Loucy (cell line): ENCODE results near the gene SNCA.

ENCODE experiments used
- H2AFZ ChIP-seq: fragments of 200-600 bp; sonication (generic); 2 replicates; pipeline ENCODE4 v1.6.0; 2016; ENCODE audit warnings: antibody characterized with exemption, mild to moderate bottlenecking, low read length, moderate library complexity
- H3F3A ChIP-seq: fragments of 200-600 bp; 2 replicates; pipeline ENCODE4 v1.6.0; 2016; ENCODE audit warnings: antibody characterized with exemption, low read depth, mild to moderate bottlenecking
- H3K27me3 ChIP-seq: fragments of 200-600 bp; sonication (generic); 2 replicates; pipeline ENCODE4 v1.6.1; 2014; ENCODE audit warnings: low read length, mild to moderate bottlenecking; ENCODE audit not compliant: insufficient read depth, poor library complexity, severe bottlenecking
- H3K36me3 ChIP-seq: fragments of 200-600 bp; sonication (generic); 2 replicates; pipeline ENCODE4 v1.6.1; 2016; ENCODE audit warnings: low read length; ENCODE audit not compliant: insufficient read depth
- H3K4me1 ChIP-seq: fragments of 200-600 bp; sonication (generic); 2 replicates; pipeline ENCODE4 v1.5.1; 2014; ENCODE audit warnings: low read length, mild to moderate bottlenecking; ENCODE audit not compliant: insufficient read depth, poor library complexity, severe bottlenecking
- H3K4me2 ChIP-seq: fragments of 200-600 bp; sonication (generic); 2 replicates; pipeline ENCODE4 v1.6.0; 2014; ENCODE audit warnings: antibody characterized with exemption, low read length, low read depth, mild to moderate bottlenecking; ENCODE audit not compliant: poor library complexity, severe bottlenecking
- H3K4me3 ChIP-seq: fragments of 200-600 bp; sonication (generic); 2 replicates; pipeline ENCODE4 v1.5.1; 2014; ENCODE audit warnings: low read length, mild to moderate bottlenecking, mixed read lengths; ENCODE audit not compliant: poor library complexity, severe bottlenecking
- H3K79me2 ChIP-seq: fragments of 200-600 bp; sonication (generic); 2 replicates; pipeline ENCODE4 v1.6.1; 2014; ENCODE audit warnings: low read length; ENCODE audit not compliant: insufficient read depth
- H3K9ac ChIP-seq: fragments of 200-600 bp; sonication (generic); 2 replicates; pipeline ENCODE4 v1.6.0; 2014; ENCODE audit warnings: mild to moderate bottlenecking, low read depth, low read length, moderate library complexity; ENCODE audit not compliant: poor library complexity, severe bottlenecking
- H3K9me2 ChIP-seq: fragments of 200-600 bp; sonication (generic); replicated peaks from 2 replicates; pipeline ENCODE4 v1.6.1; 2016; ENCODE audit warnings: low read depth, low read length, mixed read lengths
- H3K9me3 ChIP-seq: fragments of 200-600 bp; sonication (generic); 2 replicates; pipeline ENCODE4 v1.6.1; 2014; ENCODE audit warnings: mild to moderate bottlenecking, antibody characterized with exemption, low read length, low read depth; ENCODE audit not compliant: insufficient read depth
- H4K20me1 ChIP-seq: fragments of 200-600 bp; sonication (generic); 2 replicates; pipeline ENCODE4 v1.6.0; 2014; ENCODE audit warnings: antibody characterized with exemption, low read length, mild to moderate bottlenecking; ENCODE audit not compliant: insufficient read depth, poor library complexity, severe bottlenecking
- EZH2phosphoT487 ChIP-seq: fragments of 200-600 bp; IDR thresholded peaks from 2 replicates; pipeline ENCODE4 v1.6.1; 2018; ENCODE audit warnings: antibody characterized with exemption, mild to moderate bottlenecking, moderate library complexity, borderline replicate concordance
- TF ChIP-seq, protein P1 (sequence below): fragments of 200-600 bp; sonication (generic); conservative IDR thresholded peaks from 2 replicates; pipeline ENCODE4 v1.5.1; 2014; ENCODE audit warnings: mild to moderate bottlenecking, antibody characterized with exemption, low read length

The SNCA gene

DNA sequence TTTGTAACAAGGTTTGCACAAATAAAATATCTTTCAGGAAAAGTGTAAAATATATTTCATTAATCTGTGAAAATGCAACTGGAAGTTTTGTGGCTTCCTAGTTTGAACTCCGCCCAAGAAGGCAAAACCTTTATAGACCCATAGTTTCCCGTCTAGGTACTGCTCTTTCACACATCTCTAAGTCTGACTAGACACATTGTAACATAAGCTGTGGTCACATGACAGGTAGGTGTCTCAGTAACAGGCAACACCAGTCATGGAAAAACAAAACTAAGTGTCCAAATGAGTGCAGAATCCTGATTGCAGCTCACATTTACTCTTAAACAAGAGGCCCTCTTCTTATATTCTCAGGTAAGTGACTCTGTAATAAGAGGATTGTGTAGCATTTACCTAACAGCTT lies 55.6 kb downstream of the SNCA start:
- no peaks in the 10 kb centered on the region for H3K36me3 ChIP-seq
- H3K27me3 ChIP-seq = no peaks in the 10 kb centered on the region
- H3F3A ChIP-seq = no peaks in the 10 kb centered on the region
- H3K4me2 ChIP-seq = no peak overlapping the region
- no peaks in the 10 kb centered on the region for H3K79me2 ChIP-seq
- no peak overlapping the region for H3K9ac ChIP-seq
- H2AFZ ChIP-seq = no peak overlapping the region
- H3K4me1 ChIP-seq = no peaks in the 10 kb centered on the region
- peaks cover 2% of the 10 kb centered on the region; the same call in 1 of the 2 replicates for H3K9me3 ChIP-seq
- no peaks in the 10 kb centered on the region for H4K20me1 ChIP-seq
- no peak overlapping the region for H3K4me3 ChIP-seq
- no peaks in the 10 kb centered on the region for H3K9me2 ChIP-seq
- TF ChIP-seq, protein P1, sequence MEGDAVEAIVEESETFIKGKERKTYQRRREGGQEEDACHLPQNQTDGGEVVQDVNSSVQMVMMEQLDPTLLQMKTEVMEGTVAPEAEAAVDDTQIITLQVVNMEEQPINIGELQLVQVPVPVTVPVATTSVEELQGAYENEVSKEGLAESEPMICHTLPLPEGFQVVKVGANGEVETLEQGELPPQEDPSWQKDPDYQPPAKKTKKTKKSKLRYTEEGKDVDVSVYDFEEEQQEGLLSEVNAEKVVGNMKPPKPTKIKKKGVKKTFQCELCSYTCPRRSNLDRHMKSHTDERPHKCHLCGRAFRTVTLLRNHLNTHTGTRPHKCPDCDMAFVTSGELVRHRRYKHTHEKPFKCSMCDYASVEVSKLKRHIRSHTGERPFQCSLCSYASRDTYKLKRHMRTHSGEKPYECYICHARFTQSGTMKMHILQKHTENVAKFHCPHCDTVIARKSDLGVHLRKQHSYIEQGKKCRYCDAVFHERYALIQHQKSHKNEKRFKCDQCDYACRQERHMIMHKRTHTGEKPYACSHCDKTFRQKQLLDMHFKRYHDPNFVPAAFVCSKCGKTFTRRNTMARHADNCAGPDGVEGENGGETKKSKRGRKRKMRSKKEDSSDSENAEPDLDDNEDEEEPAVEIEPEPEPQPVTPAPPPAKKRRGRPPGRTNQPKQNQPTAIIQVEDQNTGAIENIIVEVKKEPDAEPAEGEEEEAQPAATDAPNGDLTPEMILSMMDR = no peak
- TF ChIP-seq EZH2phosphoT487 = no peak

DNA sequence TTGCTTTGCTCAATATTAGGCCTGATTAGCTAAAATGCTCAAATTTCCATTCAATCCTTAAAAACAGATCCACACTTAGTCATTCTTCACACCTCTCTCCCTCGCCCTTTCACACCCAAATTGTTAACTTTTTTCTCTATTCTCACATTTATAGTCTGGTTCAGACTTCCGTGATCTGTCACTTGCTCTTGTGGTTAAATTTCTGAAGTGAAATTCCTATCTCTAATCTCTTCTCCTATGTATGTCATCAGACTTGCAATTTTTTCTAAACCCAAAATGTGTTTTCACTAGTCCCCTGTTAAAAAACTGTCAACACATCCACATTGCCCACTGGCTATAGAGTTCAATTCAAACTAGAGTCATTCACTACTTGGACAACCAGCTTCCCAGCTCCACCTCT lies 63.2 kb downstream of the SNCA start:
- Histone ChIP-seq H3K79me2 (no peaks in the 10 kb centered on the region), H3K4me3 (no peak overlapping the region), H3K9me2 (no peaks in the 10 kb centered on the region), H2AFZ (no peak overlapping the region), H3K4me2 (no peak overlapping the region), H3K36me3 (peaks cover 14% of the 10 kb centered on the region; the same call in 1 of the 2 replicates), H3K9me3 (peaks cover 4% of the 10 kb centered on the region; the same call in 1 of the 2 replicates), H3F3A (no peaks in the 10 kb centered on the region), H3K4me1 (no peaks in the 10 kb centered on the region), H4K20me1 (no peaks in the 10 kb centered on the region), H3K9ac (no peak overlapping the region), H3K27me3 (no peaks in the 10 kb centered on the region)
- TF ChIP-seq, protein P1 = no peak

DNA sequence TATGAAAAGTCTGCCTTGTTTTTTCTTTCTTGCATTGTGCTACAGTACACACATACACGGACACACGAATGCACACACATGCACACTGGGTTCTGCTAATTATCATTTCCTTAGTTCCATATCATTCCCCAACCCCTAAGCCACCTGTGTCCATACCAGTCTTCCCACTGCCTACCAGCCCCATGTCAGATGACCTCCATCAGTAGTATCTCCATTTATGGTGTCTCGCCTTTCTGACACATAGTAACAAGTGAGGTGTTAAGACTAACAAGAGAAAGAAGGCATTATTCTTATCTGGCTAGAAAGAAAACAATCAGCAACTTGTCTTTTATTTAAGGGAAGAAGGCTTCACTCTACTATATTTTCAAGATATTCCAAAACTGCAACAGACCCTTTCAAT lies 67.1 kb downstream of the SNCA start:
- Histone ChIP-seq H3K79me2 (no peaks in the 10 kb centered on the region), H3K4me2 (no peak overlapping the region), H2AFZ (no peak overlapping the region), H3K27me3 (no peaks in the 10 kb centered on the region), H3K9me2 (no peaks in the 10 kb centered on the region), H3F3A (no peaks in the 10 kb centered on the region), H4K20me1 (no peaks in the 10 kb centered on the region), H3K9ac (no peak overlapping the region), H3K9me3 (no peaks in the 10 kb centered on the region), H3K4me3 (no peak overlapping the region), H3K36me3 (no peaks in the 10 kb centered on the region), H3K4me1 (no peaks in the 10 kb centered on the region)
- TF ChIP-seq EZH2phosphoT487 = no peak
- TF ChIP-seq, protein P1 = no peak
